ENCODE results near the gene ZNF367.
"Not testable (repeated sequence)": the region's sequence is repeated elsewhere in the genome, so short reads cannot be mapped to it uniquely, and the experiment has no call there.

ZNF367 gene

DNA sequence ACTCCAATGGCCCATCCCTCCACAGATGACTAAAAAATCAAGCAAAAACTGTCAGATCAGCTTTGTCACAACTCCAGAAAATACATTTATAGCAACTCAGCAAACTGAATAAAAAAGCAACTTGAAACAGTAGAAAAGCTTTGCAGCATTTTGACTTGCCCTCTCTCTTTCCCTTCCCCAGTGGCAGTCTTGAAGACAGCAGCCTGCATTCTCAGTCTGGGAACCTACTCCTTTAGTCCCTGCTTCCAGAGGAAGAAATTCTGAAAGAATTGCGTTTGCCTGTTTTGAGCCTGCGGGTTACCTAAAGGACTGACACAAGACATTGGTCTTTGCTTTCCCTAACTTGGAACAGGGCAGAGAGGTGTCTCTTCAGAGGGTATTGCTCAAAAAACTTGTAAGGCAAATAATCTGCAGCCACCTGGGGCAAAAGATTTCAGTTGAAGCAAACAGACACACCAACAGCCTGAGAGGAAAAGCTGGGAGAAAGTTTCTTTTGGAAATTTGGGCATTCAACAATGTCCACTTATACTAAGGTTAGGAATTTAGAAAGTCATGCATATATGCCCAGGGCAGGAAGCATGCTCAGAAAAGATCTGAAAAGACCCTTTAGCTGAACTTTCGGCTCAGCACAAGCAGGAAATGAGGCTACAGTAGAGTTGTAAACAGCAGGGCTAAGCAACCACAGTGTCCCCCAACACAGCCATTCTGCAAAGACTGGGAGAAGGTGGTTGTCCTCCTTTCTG is 19.4 kb downstream of the ZNF367 start:
- DNase-seq: no peak

DNA sequence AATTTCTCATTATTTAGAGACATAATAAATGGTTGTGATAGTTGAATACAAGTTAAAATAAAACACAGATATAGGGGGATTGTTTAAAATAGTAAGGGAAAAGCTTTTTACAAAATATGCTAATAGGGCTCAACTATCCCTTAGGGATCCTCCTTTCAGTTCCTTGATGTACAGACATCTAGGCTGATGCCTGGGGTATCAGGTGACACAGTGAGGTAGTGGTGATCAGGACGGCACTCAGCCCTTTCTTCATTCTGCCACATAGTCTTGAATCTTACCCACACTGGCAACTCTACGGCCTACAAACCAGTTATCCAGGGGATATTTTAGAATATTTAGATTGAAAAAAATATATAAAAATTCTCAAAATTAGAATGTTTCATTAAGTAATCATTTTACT is 22.2 kb downstream of the ZNF367 start:
- no peak for DNase-seq

DNA sequence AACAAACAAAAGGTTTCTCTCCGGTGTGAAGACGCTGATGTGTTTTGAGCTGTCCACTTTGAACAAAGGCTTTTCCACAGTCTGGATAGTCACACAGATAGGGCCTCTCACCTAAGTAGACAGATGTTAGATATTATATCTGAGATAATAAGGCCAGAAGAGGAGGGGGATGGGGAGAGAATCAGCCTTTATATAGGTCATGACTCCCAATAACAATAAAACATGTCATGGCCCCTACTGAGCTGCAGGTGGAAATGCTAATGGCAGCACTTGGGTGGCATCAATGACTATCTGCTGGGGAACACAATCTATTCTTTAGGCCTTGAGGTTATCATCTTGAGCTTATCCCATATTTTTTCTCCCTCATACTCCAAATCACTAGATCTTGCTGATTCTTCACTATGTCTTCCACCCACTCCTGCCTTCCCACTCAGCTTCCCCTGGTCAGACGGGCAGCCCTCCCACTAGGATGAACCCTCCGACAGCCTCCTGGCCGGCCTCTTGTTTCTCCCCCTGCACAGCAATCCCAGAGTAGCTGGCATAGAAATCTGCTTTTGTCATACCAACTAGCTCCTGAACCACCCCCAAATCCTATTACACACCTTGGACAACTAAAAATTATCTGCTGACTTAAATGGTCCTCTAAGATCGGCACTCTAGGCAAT is 23.2 kb downstream of the ZNF367 start:
- DNase-seq: no peak

DNA sequence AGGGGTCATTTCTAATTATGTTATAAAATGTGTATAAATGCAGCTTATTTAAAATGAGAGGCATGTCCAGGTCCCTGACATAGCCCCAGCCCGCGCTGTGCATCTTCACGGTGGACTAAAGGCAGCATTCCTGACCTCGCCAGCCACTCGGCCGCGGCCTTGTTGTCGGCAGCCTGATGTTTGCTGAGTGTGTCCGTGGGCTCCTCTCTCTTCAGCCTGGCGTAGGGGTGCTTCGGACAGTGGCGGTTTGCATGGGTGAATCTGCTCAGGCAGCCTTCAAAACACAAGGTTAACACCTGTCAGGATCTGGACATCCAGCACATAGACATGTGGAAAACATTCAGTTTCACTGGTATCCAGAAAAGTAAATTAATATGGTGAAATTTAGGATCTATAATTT is 25.9 kb downstream of the ZNF367 start:
- no peak for DNase-seq

DNA sequence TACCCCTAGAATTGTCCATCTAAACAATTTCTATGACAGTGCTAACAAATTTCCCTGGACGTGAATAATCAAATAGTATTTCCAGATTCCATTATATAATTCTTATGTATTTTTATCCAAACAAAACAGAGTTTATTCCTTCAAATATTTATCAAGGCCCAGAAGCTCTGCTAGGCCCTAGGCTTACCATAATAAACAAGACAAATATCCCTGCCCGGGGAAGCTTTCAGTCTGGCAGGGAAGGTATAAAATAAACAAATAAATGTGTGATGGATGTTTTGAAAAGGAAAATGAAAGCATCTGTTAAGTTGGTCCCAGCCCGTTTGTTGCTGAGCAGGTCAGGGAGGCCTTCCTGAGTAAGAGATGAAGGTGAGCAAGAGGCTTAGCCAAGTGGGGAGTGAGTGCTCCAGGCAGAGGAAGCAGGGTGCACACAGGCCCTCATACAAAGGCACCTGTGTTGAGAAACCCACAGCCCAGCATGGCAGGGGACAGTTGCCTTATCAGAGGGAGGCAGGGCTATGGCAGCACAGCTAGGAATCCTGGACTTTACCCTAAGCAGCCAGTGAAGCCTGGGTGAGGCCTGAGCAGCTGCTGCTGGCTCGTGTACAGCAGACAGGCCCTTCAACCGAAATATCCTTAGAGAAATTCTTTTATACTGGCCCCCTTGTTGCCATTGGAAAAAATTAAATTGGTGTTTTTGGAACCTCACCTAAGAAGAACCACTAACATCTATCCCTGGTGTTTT is 27.0 kb downstream of the ZNF367 start:
- DNase-seq: no peak

DNA sequence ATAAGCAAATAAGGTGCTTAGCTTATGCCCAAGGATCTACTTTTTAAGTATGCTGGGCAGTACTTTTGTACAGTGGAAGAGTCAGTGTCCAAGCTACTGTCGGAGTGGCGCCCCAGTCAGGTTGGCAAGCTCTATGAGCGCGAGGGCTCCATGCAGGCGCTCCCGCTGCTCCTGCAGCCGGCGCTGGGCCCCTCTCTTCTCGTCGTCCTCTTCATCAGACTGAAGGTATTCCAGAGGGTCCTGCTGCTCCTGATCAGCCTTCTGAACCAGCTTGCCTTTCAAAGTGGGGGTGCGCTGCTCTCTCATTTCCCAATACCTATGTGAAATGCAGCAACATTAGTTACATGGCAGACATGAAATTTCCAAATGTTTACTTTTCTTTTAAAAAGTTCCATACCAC is 30.0 kb downstream of the ZNF367 start:
- DNase-seq: no peak

DNA sequence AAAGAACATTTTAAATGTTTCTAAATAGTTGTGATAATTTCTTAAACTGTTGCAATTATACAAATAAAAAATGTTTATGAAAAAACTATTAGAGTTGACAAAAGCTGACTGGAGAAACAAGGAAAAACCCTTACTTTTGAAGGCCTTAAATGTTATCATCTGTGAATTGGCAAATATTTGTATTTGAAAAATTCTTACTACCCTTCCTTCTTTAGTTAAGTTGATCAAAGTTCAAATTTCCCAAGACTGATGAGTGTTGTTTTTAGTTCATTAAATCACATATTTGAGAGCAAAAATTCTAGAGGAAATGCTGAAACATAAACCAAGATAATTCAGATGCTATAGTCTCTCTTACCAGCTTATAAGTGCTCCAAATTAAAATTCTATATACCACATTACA is 32.0 kb downstream of the ZNF367 start:
- DNase-seq: no peak

DNA sequence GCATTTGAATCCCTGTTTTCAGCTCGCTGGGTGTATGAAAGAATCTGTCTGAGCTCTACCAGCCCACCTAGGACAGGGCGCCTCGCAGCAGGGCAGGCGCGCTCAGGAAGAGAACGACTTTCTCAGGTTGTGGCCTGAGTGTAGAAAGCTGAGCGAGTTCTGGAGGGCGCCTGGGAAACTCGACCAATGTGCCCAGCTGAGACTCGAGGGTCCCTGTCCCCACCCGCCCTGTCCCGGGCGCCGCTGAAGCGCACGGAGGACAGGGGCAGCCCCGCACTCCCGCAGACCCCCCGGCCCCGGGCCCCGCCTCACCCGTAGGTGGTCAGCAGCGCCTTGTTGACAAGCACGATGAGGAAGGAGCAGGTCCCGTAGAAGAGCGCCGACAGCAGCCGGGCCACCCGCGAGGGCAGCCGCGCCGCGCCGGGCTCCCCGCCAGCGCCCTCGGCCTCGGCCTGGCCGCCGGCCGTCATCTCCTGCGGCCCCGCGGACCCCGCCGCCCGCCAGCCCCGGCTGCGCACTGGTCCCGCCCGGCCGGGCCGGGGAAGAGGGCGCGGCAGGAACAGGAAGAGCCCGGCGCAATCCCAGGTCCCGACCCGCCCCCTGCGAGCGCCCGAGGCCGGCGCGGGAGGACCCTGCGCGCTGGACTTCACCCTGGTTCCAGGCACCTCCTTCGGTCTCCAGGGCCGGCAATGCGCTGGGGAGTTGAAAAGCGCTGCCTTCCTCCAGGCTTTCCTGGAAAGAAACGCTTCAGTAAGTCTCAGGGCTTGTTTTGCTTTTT is 34.8 kb downstream of the ZNF367 start, which contains the start of gene SLC35D2:
SLC35D2 (minus strand) TSS at position 547 of the 778 bp plus-strand sequence; CDS start at position 470, 77 bp downstream.
- no peak for DNase-seq

DNA sequence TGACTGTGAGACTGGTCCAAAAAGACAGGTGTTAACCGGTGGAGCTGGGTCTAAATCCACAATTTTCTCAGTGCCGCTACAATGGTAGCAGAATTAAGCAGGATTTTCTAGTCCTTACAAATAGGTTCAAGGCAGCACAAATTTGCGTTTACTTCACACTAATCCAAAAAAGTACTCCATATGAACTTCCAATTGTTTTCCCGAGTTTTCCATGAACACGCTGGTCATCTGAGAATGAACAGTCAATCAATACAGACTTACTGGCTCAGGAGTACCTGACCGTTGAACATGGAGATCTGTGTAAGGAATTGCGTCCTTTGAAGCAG is 35.4 kb downstream of the ZNF367 start:
- DNase-seq: no peak

DNA sequence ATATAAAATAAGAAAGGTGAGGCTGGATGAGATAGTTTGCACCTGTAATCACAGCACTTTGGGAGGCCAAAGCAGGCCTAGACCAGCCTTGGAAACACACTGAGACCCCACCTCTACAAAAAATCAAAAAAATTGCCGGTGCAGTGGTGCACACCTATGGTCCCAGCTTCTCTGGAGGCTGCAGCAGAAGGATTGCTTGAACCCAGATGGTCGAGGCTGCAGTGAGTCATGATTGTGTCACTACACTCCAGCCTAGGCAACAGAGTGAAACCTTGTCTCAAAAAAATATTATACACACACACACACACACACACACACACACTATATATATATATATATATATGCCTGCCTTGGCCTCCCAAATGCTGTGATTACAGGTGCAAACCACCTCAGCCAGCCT is 36.0 kb downstream of the ZNF367 start:
- DNase-seq: no peak

DNA sequence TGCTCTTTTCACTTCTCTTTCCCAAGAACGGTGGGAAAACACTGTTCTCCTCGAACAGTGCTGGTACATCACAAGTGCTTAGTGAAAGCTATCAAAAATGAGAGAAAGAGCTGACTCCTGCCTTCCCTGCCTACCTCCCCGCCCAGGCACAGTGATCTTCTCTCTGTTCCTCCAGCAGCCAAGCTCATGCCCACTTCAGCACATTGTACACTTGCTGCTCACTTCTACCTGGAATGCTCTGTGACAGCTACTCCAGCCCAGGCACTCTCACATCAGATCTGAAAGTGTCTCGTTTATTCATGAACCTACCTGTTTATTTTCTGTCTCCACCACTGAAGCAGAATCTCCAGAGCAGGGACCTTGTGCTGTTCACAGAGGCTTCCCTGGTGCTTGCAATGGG is 36.5 kb downstream of the ZNF367 start:
- no peak for DNase-seq

DNA sequence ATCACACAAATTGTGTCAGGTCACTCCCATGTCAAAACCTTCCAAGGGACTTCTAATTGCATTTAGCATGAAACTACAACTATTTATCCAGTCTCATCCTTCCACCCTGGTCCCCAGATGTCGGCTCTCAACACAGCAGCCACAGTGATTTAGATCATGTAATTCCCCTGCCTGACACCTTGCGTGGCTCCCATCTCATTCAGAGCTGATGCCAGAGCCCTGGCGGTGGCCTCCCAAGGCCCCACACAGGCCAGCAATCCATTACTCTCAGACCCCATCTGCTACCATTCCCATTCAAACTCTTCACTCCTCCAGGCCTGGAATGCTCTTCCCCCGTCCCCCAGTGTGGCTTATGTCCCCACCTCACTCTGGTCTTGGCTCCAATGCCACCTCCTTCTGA is 37.0 kb downstream of the ZNF367 start:
- DNase-seq: no peak

DNA sequence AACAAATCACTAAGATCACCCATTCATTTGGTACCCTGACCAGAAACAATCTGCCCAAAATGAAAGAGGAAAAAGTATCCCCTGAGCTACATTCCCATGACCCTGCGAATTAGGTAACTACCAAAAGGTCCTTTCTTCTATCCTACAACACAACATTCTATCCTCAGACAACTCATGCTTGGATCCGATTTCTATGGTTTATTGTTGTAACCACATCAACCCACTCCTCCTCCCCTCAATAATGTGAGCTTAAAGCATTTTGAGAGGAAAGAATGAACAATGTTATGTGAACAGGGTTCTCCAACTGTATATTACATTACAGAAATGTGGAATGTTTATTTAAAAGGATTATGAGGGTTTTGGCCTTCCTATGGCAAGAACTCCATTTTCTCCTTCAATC is 38.7 kb downstream of the ZNF367 start:
- no peak for DNase-seq

DNA sequence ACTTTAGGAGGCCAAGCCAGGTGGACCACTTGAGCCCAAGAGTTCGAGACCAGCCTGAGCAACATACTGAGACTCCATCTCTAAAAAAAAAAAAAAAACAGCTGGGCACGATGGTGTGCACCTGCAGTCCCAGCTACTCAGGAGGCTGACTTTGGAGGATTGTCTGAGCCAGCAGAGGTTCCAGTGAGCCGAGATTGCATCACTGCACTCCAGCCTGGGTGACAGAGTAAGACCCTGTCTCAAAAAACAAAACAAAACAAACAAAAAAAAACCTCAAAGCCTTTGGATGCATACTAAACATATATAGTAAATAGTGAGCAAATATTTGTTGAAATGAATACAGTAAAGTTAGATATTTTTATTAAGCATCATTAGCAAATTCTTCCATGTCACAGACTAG is 40.0 kb downstream of the ZNF367 start:
- DNase-seq: no peak

DNA sequence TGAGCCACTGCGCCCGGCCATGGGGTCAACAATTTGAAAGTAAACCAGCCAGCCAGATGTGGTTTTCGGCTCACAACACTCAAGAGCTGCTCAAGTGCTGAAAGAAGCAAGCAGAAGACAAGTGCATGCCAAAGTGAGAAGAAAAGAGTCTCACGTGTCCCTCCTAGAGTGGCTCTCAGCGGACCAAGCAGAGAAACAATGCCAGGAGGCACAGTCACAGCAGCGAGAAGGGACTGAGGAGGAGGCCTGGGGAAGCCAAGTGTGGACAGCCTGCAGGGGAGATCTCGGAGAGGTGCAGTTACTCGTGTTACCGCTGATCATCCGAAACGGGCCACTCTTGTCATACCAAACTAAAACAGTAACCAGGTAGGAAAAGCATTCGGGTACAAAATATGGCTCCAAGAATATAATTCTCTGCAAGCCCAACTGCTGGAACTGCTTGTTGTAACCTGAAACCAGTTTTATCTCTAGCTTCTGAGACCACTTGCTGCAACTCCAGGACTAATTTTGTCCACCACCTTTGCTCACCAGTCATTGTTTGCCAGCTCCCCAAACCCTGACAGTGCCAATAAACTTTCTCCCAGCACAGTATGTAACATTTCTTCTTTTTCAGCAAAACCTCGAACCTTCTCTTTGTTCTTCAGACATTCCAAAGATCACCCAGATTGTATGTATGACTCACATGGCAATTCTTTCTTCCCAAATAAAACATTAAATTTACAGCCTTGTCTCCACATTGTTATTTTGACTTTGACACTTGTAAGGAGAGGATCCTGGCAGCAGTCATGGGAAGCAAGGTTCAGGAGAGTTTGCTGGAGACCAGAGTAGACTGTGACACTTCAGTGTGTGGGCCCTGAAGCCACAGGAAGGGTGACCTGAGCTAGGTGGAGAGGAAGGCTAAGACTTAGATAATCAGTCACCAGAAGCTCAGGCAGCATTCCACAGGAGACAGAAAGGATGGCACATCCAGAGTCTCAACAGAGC is 41.0 kb downstream of the ZNF367 start:
- no peak for DNase-seq

DNA sequence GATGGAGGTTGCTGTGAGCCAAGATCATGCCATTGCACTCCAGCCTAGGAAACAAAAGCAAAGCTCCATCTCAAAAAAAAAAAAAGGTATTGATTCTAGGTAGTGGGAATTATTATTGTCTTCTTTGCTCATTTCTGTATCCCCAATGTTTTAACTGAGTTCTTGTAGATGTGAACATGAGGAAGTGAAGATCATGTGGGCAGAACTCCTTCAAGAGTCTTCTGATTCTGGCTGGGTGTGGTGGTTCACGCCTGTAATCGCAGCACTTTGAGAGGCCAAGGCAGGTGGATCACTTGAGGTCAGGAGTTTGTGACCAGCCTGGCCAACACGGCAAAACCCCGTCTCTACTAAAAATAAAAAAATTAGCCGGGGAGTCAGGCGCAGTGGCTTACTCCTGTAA is 42.7 kb downstream of the ZNF367 start:
- not testable (repeated sequence) for DNase-seq

DNA sequence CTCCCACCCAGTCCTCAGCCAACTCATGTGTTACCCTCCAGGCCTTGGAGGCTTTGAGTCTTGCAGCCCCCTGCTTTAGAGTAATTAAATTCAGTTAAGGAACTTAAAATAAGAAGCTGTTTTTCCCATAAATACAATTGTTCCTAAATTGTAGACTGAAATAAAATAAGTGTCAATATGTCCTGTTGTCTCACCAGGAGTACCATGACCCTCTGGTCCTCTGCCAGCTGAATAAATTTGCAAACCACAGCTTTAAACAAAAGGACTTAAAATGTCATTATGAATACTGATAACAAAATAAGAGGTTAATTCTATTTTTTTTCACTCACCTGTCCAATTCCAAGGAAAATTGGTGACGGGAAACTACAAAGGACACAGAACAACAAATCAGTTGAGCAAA is 50.2 kb downstream of the ZNF367 start:
- DNase-seq: no peak

DNA sequence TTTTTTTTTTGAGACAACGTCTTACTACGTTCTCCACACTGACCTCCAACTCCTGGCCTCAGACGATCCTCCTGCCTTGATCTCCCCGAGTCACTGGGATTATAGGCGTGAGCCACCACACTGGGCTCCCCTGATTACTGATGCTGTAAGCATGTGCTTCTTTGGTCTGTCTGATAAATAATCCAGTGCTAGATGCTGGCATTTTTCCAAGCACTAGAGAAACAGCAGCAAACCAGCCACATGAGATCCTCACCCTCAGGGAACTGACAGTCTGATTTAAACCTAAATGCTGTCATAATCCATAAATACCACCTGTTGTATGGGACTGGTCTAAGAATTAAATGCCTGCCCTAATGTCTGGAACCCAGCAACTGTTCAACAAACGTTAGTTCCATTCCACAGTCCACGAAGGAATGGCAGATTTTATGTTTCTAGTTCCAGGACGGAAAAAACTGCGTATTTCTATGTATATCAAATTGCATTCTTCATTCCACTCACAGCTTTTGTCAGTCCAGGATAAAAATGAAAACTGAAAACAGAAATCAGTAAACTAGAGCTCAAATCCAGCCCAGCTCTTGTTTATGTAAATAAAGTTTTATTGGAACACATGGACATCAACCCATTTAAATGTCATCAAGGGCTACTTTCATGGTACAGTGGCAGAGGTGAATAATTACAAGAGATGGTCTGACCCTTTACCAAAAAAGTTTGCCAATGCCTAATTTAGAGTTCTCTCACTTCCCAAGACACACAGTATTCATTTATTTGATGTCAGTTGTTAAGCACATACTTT is 54.8 kb downstream of the ZNF367 start:
- DNase-seq: no peak

DNA sequence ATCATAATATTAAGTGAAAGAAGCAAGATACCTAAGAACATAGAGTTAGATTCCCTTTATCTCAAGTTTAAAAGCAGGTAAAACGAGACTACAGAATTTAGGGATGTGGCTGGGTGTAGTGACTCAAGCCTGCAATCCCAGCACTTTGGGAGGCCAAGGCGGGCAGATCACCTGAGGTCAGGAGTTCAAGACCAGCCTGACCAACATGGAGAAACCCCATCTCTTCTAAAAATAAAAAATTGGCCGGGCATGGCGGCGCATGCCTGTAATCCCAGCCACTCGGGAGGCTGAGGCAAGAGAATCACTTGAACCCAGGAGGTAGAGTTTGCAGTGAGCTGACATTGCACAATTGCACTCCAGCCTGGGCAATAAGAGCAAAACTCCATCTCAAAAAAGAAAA is 56.1 kb downstream of the ZNF367 start:
- not testable (repeated sequence) for DNase-seq

DNA sequence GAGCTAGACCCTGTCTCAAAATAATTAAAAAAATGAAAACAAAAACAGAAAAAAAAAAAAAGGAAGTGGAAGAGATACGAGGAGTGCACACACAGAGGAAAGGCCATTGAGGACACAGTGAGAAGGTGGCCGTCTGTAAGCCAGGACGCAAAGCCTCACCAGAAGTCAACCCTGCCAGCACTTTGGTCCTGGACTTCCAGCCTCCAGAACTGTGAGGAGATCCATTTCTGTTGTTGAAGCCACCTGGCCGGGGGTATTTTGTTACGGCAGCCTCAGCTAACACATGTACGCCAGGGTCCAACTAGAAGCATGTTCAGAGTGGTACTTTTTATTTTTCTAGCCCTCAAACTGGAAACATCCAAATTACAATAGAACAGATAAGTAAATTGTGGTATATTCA is 56.5 kb downstream of the ZNF367 start:
- no peak for DNase-seq

DNA sequence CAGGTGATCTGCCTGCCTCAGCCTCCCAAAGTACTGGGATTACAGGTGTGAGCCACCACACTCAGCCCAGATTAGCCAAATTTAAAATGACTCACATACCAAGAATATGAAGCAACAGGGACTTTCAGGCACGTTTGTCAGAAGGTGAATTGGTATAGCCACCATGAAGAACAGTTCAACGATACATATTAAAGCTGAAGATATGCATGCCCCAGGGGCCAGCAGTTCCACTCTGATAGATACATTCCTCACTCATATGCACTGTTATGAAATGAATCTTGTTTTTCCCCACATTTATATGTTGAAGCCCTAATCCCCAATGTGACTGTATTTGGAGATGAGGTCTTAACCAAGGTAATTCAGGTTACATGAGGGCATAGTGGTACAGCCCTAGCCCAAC is 57.2 kb downstream of the ZNF367 start:
- DNase-seq: no peak
